Measurements from ENCODE around the gene TBPL1.

The TBPL1 gene

GRCh38 chr6:134014588-134015137 is 61.6 kb downstream of the TBPL1 start:
- no peak for DNase-seq (ENCODE audit: low spot score)
- TF ChIP-seq, protein P1, sequence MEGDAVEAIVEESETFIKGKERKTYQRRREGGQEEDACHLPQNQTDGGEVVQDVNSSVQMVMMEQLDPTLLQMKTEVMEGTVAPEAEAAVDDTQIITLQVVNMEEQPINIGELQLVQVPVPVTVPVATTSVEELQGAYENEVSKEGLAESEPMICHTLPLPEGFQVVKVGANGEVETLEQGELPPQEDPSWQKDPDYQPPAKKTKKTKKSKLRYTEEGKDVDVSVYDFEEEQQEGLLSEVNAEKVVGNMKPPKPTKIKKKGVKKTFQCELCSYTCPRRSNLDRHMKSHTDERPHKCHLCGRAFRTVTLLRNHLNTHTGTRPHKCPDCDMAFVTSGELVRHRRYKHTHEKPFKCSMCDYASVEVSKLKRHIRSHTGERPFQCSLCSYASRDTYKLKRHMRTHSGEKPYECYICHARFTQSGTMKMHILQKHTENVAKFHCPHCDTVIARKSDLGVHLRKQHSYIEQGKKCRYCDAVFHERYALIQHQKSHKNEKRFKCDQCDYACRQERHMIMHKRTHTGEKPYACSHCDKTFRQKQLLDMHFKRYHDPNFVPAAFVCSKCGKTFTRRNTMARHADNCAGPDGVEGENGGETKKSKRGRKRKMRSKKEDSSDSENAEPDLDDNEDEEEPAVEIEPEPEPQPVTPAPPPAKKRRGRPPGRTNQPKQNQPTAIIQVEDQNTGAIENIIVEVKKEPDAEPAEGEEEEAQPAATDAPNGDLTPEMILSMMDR (IDR thresholded peaks at IDR 0.05; ENCODE audit: extremely low read depth, missing control alignments): no peak

DNA sequence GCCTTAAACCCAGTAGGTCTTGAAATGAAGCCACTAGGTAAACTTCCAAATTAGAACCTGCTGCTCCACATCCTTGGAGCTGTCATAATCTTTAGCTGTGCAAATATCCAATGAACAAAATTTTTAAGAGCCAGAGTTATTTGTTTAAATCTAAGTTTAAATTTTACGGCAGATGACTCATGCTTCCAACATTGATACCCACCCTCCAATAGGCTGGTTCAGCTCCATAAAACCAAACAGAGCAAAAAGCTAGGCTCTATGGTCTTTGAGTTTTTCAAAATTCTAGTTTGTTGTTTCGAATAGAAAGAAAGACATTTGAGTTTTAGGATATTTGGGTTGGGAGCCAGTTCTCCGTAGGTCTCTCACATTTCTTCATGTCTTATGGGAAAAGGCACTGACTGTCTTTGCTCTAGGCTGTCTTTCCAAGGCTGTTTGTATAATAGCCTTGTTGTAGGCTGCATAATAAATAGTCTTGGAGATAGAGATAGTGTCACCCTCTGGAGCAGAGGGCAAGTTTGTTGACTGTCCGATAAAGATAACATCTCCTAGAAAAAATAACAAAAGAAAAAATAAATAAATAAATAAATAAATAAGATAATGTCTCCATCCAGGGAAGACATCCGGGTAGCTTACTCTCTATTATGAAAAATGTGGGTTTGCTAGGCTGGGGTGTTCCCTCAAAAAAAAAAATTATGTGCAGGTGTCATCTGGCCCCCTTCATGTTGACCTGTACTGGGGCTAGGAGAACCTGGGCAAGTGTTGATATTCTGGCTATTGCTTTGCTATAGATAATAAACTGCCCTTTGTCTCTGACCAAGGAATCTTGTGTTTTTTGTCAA is 62.9 kb downstream of the TBPL1 start:
- DNase-seq (ENCODE audit: low spot score): no peak

DNA sequence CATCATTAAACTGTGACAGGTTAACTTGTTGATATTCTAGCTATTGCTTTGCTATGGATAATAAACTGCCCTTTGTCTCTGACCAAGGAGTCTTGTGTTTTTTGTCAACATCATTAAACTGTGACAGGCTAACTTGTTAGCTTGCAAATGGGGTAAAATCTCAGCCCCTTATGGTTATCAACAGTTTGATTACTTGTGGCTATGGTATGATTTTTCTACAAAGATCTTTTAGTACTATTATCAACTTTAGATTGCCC is 63.5 kb downstream of the TBPL1 start:
- TF ChIP-seq, protein P1 (IDR thresholded peaks at IDR 0.05; ENCODE audit: extremely low read depth, missing control alignments): no peak
- no peak for DNase-seq (ENCODE audit: low spot score)

More for the DNA sequence above, 62.9 kb downstream of the TBPL1 start:
- TF ChIP-seq, protein P1 (IDR thresholded peaks at IDR 0.05; ENCODE audit: extremely low read depth, missing control alignments): no peak

- DNase-seq (ENCODE audit: low spot score): no peak
These were observed 67.0 kb downstream of the TBPL1 start for GRCh38 chr6:134020071-134020470.

GRCh38 chr6:134020543-134020942 is 67.5 kb downstream of the TBPL1 start:
- TF ChIP-seq, protein P1 (IDR thresholded peaks at IDR 0.05; ENCODE audit: extremely low read depth, missing control alignments): no peak
- DNase-seq (ENCODE audit: low spot score): no peak

More at GRCh38 chr6:134020071-134020470, 67.0 kb downstream of the TBPL1 start:
- TF ChIP-seq, protein P1 (IDR thresholded peaks at IDR 0.05; ENCODE audit: extremely low read depth, missing control alignments): no peak

DNA sequence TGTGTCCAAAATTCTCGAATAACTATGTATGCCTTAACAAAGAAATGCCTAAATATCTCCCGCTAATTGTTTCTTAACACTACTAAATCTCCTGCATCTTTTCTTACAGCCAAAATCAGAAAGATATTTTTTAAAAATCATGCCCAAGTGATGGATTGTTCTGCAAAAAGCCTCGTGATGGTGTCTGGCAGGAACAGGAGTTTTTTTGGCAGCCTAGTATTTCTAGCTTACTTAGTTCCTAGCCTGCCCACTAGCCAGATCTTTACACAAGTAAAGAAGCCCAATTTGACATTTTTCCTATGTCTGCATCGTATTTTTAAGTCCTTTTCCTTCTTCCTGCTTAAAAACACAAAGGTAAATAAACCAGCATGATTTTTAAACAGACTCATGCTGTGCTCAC is 67.9 kb downstream of the TBPL1 start:
- TF ChIP-seq, protein P1 (IDR thresholded peaks at IDR 0.05; ENCODE audit: extremely low read depth, missing control alignments): no peak
- no peak for DNase-seq (ENCODE audit: low spot score)

GRCh38 chr6:134021396-134022122 is 68.5 kb downstream of the TBPL1 start:
- DNase-seq (ENCODE audit: low spot score): no peak
- TF ChIP-seq, protein P1 (IDR thresholded peaks at IDR 0.05; ENCODE audit: extremely low read depth, missing control alignments): no peak
